Glomerular visceral epithelial cell (primary cell): ENCODE measurements around the gene CCL18.
"Not testable (repeated sequence)": the region's sequence is repeated elsewhere in the genome, so short reads cannot be mapped to it uniquely, and the experiment has no call there.

ENCODE experiments used
- DNase-seq: peaks from one replicate; pipeline ENCODE4 v3.0.0-alpha.2; 2016; ENCODE audit errors: extremely low spot score

CCL18 gene, protein sequence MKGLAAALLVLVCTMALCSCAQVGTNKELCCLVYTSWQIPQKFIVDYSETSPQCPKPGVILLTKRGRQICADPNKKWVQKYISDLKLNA

DNA sequence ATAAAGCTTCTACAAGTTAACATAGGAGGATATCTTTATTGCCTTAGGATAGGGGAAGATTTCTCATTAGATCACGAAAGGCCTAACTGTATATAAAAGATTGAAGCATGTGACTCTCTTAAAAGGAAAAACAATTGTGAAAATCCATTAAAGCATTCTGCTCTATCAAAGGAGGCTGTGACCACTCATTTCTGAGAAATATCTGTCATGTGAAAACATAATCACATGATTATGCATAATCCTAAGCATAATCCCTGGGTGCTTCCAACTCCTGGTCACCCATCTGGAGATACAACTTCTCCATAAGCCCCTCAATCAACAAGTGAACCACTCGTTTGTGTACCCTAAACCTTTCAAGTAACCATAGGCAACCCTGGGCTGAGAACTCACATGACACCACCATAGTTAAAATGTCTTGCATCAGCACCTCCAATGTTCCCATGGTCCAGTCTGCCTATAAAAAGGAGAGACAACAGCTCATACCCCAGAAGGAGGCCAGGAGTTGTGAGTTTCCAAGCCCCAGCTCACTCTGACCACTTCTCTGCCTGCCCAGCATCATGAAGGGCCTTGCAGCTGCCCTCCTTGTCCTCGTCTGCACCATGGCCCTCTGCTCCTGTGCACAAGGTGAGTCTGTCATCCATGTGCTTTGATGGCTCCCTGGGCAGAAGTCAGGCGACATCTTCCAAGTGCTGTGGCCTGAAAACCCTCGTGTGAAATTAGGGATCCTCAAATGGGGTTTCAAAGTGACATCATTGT is at the start of gene CCL18:
Gene CCL18 (plus strand): TSS at position 487 of the 756 bp plus-strand sequence. CDS start 71 bp downstream, at position 558.
- no peak for DNase-seq

DNA sequence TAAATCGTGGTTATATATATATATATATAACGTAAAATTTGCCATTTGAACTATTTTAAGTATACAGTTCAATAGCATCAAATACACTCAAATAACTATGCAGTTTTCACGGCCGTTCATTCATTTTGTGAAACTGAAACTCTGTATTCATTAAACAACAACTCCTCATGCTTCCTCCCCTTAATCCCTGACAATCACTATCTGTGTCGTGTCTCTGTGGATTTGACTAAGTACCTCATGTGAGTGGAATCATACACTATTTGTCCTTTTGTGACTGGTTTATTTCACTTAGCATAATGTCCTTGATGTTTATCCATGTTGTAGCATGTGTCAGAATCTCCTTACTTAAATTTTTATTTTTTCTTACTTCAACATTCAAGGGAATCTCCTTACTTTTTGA is 49.1 kb upstream of the CCL18 start:
- no peak for DNase-seq

DNA sequence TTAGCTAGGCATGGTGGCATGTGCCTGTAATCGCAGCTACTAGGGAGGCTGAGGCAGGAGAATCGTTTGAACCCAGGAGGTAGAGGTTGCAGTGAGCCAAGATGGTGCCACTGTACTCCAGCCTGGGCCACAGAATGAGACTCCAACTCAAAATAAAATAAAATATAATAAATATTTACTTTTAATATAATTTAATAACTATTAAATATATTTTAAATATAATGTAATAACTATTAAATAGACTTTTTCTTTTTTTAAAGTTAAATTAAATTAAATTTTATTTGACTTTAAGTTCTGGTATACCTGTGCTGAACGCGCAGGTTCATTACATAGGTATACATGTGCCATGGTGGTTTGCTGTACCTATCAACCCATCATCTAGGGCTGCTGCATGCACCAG is 48.2 kb upstream of the CCL18 start:
- DNase-seq = not testable (repeated sequence)

DNA sequence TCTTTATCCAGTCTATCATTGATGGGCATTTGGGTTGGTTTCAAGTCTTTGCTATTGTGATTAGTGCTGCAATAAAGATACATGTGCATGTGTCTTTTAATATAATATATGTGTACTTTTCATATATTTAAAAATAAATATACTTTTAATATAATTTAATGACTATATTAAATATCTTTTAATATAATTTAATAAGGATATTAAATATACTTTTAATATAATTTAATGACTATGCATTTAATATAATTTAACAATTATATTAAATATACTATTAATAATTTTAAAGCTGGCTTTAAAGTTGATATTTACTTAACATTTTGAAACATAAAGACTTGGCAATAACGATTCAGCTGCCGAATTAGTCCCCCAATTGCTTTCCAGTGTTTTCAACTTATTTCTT is 47.5 kb upstream of the CCL18 start:
- DNase-seq = no peak

DNA sequence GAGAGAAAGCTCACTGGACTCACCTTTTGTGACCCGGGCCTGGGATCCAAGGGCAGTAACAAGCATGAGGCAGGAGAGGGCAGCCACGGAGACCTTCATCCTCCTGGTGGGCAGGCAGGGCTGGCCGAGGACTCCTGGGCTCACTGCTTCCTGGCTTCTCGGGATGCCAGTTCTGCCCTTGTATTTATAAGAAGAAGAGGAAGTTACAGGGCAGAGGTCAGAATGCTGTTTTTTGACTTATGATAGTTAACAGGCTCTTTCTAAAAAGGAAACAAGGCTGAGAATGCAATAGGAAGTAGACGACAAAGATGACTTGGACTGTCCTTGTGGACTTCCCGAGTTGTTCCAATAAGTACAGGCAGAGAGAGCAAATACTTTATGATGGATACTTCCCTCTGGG is 46.3 kb upstream of the CCL18 start, which contains the start of gene CCL23:
Gene CCL23 (minus strand): TSS at position 174 of the 400 bp plus-strand sequence. CDS start 75 bp downstream, at position 99.
- DNase-seq = no peak

DNA sequence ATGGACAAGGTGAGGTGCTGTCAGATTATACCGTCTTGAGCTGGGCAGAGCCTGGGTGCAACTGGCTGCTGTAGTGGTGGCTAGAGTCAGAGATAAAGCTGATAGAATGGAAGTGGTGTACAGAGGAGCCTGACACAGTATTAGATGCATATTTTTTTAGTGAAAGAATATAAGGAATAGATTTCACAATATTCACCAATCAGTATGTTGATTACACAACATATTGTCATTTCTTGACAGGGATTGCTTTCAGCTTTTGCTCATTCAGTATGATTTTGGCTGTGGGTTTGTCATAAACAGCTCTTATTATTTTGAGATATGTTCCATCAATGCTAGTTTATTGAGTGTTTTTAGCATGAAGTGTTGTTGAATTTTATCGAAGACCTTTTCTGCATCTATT is 44.6 kb upstream of the CCL18 start:
- no peak for DNase-seq

DNA sequence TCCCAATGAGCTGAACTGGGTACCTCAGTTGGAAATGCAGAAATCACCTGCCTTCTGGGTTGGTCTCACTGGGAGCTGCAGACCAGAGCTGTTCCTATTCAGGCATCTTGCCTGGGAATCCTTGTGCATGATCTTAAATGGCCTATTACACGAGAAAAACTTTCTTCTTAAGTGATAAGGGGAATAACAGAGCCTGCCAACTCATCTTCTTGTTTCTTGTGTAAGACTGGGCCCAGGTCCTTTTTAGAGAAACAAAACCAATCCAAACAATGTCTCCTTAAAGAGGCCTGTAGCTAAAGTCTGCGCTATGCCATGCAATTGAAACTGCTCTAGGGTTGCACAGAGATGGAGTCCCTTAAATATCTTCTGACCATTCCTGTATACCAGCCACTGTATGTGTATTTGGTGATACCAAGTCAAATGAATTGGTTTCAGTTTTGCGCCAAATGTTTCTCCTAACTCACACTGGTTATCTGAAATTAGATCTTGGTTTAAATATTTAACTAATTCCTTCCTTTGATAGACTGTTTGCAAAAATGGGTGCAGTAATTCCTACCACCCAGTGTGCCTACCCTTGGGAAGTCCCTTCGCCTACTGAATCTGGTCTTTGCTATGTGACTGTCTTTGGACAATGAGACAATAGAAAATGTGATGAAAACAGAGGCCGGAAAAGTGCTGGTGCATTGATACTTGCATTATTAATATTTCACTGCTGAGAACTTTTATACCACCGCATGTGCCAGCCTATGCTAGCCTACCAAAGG is 39.8 kb upstream of the CCL18 start:
- no peak for DNase-seq

DNA sequence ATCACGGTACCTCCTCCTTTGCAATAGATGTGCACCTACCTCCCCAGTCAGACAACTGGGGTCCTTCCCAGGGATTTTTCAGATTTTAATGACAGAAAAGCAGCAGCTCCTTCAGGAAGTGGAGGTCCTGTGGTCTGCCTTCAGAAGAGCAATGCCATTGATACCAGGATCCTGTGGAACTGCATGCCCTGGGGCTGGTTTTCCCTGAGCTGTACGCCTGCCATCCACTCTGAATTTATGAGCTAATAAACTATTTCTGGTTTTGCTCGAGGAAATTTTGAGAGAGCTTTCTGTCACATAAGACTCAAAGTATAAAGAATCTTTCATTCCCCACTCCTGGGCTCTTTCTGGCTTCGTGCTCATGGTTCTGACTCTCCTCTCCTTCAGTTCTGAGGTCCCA is 36.3 kb upstream of the CCL18 start:
- no peak for DNase-seq

DNA sequence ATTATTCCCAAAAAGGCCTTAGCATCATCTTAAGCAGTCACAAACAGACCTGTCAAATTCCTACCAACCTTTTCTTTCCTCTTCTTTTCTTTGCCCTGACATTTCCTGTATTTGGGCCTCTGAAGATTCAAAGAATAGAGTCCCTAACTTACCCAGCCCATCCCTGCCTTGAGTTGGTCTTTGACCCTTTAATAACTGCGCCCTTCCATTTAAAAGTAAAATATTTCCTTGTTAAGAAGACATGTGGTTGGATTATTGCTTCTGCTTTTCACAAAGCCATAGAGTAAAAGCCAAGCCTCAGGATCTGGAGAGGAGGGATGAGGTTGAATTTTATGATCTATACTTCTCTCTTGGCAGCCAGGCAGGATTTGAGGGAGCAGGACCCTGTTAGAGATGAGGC is 33.1 kb upstream of the CCL18 start:
- no peak for DNase-seq

DNA sequence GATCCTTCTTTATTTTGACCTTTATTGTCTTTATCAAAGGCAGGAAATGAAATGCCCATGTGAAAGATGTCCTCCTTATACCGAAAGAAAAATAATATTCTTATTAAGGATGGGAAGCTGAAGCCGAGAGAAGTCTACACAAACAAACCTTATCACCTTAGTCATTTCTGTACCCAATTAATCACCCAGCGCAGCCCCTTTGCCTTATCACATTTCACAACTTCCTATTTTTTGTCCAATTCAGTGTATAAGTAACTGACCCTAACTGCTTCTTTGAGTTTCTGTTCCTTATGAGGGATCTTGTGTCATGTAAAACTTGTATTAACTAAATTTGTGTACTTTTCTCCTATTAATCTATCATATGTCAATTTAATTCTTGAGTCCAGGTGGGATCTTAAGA is 29.9 kb upstream of the CCL18 start:
- no peak for DNase-seq

DNA sequence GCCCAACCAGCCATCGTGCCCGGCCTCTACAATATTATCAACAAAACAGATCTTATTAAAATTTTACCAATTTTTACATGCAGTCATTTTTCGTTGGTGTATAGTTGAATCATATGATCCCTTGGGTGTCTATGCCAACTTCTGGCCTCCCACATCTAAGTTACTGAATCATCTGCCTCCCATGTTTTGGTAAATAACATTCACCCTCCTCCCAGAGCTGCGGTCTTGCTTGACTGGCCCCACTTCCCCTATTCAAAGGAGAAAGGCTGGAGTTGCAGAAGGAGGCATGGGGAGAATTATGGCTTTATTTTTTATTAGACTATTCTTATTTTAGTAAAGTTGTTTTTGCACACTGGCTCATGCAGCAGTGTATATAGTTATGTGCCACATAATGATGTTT is 27.8 kb upstream of the CCL18 start:
- DNase-seq = no peak

DNA sequence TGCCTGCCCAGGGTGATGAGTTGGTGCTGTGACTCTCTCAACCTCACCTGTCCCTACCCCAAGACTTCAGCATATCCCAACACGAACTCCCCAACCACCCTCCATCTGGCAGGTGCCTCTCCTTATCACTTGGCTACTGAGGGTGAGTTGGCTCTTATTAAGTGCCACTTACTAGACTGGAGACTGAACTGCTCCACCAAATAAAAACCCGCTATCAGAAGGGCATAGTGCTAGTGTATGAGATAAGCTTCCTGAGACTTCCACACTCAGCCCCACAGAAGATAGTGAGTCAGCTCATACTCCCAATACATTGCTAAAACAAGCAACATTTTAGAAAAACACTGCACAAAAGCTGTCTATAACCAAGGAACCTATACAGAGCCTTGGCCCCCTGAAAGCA is 16.0 kb upstream of the CCL18 start:
- DNase-seq = no peak

DNA sequence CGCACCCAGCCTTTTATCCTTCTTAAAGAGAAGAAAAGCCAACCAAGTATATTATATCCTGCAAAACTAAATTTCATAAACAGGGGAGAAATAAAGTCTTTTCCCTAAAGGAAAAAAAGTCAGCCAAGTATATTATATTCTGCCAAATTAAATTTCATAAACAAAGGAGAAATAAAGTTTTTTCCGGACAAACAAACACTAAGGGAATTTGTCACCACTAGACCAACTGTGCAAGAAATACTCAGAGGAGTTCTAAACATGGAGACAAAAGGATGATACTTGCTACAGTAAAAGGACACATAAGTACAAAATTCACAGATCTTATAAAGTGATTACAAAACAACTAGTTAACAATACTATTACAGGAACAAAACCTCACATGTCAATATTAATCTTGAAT is 14.4 kb upstream of the CCL18 start:
- no peak for DNase-seq

DNA sequence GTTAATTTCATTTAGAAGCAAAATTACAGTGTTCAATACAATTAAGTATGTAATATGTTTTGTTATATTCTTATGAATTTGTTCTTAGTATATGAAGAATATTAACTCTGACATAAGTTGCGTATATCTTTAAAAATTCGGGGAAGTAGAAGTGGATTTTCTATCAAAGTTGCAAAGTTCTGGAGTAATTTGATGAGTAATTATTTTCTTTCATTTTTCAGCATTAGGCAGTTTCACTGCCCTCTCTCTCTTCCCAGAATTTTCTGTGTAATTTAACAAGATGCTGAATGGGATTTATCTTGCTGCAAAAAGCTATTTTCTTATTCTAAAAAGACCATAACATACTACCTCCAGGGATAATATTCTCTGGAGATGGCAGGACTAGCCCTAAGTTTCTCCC is 8.9 kb upstream of the CCL18 start:
- no peak for DNase-seq

DNA sequence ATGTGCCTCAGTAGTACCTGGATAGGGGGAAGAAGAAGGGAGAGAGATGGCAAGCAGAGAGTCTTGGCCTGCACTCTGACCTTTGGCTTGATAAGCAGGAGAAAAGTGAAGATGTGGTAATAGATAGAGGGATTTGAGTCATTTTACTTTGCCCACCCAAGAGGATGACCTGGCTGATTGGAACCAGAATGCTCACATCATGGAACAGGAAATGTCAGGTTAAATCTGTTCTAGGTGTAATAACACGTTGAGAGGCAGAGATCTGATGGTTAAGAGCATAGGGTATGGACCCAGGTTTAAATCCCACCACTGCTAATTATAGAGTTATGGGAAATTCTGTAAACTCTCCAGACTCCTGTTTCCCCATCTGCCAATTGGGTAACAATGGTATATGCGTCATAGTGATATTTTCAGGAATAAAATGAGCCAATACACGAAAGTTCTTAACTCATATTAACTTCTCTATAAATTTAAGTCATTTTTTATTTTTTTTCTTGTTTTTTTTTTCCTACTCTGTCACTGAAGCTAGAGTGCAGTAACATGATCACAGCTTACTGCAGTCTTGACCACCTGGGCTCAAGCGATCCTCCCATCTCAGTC is 8.1 kb upstream of the CCL18 start:
- DNase-seq = no peak

DNA sequence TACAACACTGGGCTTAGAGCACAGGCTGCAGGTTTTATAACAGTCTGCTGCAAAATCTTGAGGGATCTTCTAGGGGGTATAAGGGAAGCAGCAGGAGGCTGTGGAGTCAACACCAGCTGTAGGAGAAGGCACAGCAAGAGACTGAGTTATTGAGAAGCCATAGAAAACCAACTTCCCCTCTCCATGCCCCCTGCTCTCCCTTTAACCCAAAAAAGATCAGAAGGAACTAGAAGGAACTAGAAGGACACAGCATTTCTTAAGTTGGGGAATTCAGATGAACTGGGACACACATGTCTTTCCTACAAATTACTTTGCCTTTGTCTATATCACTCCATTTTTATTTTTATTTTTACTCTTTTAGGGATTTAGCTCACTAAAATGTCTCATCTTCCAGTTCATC is 6.2 kb upstream of the CCL18 start:
- DNase-seq = no peak

DNA sequence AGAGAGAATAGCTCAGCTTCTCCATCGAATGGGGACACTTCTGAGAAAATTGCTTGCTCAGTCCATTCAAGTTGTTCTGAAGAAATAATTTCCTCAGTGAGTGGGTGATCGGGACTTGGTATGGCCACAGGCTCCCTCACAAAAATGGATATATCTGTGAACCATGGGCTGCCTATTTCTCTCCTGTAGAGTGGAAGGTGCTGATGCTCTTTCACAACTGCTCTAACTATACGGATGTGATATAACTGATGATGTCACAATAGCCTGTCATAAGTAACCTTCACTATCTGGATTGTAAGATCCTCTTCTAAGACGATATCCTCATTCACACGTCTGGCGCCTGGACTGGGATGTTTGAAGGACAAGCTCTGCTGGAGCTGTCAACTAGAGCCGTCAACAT is 4.7 kb upstream of the CCL18 start:
- no peak for DNase-seq

DNA sequence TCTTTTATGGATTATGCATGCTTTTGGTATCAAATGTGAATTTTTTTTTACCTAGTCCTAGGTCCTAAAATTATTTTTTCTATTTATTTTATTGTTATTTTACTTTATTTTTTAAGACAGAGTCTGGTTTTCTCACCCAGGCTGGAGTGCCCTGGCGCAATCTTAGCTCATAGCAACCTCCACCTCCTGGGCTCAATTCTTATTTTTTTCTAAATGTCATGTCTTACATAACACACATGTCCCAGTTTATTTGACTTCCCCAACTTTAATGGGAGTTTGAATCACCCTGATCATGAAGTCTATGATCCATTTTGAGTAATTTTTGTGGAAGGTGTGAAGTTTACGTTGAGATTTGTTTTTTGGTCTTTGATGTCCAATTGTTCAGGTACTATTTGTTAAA is 3.3 kb upstream of the CCL18 start:
- DNase-seq = no peak

DNA sequence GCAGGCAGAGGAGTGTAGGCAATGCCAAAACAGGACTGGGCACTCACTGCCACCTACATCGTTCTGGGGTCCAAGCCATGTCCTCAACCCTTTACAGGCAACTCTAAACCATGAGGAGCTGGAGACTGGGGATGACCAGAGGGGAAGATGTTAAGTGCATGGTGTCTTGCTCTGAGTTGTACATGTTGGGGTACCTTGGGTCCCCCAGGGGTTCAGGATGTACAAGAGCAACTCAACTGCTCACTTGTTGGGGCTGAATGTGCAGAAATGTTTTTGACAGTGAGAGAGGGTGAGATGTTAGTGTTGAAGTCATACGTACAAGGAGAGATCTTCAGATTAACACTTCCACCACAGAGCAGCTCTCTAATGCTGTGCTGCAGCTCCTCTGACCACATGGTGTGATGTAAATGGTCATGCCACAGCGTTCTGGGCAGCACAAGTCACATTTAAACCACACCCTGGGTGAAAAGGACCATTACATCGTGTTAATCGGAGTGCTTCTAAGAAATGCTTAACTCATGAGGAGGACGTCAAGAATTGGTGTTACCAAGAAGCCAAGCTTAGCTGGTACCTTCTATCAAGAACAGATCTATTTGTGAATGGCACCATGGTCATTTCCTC is 2.4 kb downstream of the CCL18 start:
- DNase-seq = no peak

DNA sequence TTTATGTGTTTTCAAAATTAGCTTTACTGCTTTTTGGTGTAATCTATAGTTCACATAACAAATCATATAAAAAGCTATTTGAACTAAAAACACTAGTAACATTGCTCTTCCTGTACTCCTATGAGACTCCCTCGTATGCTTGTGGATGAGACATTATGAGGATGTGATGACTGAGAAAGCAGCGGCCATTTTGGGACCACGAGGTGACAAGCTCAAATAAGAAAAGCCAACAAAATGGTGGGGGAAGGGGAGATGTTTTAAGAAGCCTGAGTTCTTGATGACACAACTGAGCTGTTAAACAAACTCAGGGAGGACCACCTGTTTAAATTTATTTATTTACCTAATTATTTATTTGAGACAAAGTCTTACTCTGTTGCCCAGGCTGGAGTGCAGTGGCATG is 4.5 kb downstream of the CCL18 start:
- no peak for DNase-seq

DNA sequence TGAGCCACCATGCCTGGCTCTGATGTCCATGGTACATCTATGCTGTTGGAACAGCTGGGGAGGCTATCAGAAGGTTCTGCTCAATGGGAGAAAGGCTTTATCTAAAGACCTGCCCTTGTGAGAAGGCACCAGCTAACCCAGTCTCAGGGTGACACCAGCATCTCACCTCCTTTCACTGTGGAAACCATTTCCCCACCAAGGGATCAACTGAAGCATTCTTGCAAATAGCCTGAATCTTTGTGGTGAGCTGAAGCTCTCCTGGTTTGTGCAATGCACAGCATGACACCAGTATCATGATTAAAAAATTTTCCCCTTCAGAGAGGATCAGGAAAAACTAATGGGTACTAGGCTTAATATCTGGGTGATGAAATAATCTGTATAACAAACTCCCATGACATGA is 5.1 kb downstream of the CCL18 start:
- no peak for DNase-seq

DNA sequence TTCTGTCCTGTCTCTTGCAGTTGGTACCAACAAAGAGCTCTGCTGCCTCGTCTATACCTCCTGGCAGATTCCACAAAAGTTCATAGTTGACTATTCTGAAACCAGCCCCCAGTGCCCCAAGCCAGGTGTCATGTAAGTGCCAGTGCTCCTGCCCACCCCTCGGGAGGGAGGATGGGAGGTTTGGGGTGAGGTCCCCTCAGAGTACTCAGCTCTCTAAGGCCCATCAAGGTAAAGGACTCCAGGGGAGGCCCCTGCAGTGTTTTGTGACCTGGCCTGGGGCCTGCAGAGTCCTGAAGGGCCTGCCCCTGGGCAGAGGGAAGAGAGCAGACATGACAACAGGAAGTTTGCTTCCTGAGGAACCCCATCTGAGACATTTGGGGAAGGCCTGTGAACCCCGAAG is 6.4 kb downstream of the CCL18 start:
- no peak for DNase-seq
